T-helper 1 cell treated with Interleukin-12 subunit alpha and Interleukin-12 subunit beta and Interleukin-4 antibody, amounts not matched to agents 30 μg/mL and 1 μg/mL, for 36 hours (primary cell): ENCODE data around the gene PAXIP1.

Experiments used
- H3K27ac Mint-ChIP-seq: one replicate; pipeline ENCODE4 v1.8.0; 2021; ENCODE audit warnings: mild to moderate bottlenecking, mixed read lengths
- H3K27me3 Mint-ChIP-seq: one replicate; pipeline ENCODE4 v1.8.0; 2021; ENCODE audit warnings: low read depth, mixed read lengths
- H3K36me3 Mint-ChIP-seq: one replicate; pipeline ENCODE4 v1.8.0; 2021; ENCODE audit warnings: low read depth, mixed read lengths
- H3K4me1 Mint-ChIP-seq: one replicate; pipeline ENCODE4 v1.8.0; 2021; ENCODE audit warnings: low read depth, mixed read lengths
- H3K4me3 Mint-ChIP-seq: one replicate; pipeline ENCODE4 v1.8.0; 2021; ENCODE audit warnings: mild to moderate bottlenecking, moderate library complexity, mixed read lengths
- H3K9me3 Mint-ChIP-seq: one replicate; pipeline ENCODE4 v1.8.0; 2021; ENCODE audit warnings: mixed read lengths

The PAXIP1 gene

DNA sequence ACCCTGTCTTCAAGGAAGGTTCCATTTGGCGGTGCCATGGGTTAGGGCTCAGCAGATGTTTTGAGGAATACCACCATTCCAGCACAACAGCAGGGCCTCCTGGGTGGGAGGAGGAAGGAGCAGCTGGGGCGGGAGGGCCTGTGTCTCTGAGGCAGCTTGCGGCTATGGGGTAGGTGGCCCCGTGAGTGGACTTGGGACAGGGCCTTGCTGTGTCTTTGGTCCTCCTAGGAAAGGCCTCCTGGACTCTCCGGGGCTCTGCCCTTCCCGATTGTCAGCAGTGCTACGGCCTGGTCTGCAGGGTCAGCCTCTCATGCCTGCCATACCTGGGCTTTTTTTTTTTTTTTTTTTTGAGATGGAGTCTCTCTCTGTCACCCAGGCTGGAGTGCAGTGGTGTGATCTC lies 96.7 kb downstream of the PAXIP1 start:
- H3K4me3 Mint-ChIP-seq, result no peak overlapping the region
- no peaks in the 10 kb centered on the region for H3K9me3 Mint-ChIP-seq
- no peaks in the 10 kb centered on the region for H3K27me3 Mint-ChIP-seq
- H3K27ac Mint-ChIP-seq, result no peak overlapping the region
- H3K36me3 Mint-ChIP-seq, result no peaks in the 10 kb centered on the region
- peaks cover 3% of the 10 kb centered on the region for H3K4me1 Mint-ChIP-seq

DNA sequence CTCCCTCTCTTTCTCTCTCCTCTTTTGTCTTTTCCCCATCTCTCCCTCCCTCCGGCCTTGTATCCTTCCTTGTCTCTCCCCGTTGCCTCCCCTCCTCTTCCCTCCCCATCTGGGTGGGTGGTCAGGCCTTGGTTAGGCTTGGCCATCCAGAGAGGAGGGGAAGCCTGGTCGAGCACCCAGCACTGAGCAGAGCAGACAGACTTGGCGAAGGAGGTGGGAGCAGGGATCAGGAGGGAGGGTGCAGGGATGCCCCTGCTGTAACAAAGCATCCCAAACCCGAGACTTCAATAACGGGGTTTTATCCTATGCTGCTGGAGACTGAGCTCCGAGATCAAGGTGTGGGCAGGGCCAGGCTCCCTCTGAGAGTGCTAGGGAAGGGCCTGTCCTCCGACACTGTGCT lies 97.3 kb downstream of the PAXIP1 start:
- H3K4me3 Mint-ChIP-seq, result no peak overlapping the region
- H3K27ac Mint-ChIP-seq, result no peak overlapping the region
- no peaks in the 10 kb centered on the region for H3K9me3 Mint-ChIP-seq
- no peaks in the 10 kb centered on the region for H3K27me3 Mint-ChIP-seq
- H3K4me1 Mint-ChIP-seq, result peaks cover 3% of the 10 kb centered on the region
- H3K36me3 Mint-ChIP-seq, result no peaks in the 10 kb centered on the region

DNA sequence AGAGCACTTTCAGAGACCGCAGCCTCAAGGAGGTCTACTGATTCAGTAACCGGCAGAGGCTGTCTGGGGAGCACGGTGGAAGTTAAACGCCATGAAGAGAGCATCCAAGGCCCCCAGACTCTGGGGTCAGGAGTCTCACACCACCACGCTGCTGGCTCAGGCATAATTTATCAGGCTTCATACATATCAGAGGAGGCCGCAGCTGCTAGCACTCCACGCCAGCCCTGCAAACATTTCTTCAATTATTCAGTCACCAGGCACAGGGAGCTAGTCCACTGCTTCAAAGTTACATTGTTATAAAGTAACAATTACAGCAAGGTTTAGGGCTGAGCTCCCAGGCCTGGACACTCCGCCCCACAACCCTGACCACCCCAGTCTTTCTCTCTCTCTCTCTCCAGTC lies 97.8 kb downstream of the PAXIP1 start:
- H3K27ac Mint-ChIP-seq, result no peak overlapping the region
- no peak overlapping the region for H3K4me3 Mint-ChIP-seq
- H3K4me1 Mint-ChIP-seq, result peaks cover 3% of the 10 kb centered on the region
- no peaks in the 10 kb centered on the region for H3K36me3 Mint-ChIP-seq
- H3K27me3 Mint-ChIP-seq, result no peaks in the 10 kb centered on the region
- no peaks in the 10 kb centered on the region for H3K9me3 Mint-ChIP-seq

DNA sequence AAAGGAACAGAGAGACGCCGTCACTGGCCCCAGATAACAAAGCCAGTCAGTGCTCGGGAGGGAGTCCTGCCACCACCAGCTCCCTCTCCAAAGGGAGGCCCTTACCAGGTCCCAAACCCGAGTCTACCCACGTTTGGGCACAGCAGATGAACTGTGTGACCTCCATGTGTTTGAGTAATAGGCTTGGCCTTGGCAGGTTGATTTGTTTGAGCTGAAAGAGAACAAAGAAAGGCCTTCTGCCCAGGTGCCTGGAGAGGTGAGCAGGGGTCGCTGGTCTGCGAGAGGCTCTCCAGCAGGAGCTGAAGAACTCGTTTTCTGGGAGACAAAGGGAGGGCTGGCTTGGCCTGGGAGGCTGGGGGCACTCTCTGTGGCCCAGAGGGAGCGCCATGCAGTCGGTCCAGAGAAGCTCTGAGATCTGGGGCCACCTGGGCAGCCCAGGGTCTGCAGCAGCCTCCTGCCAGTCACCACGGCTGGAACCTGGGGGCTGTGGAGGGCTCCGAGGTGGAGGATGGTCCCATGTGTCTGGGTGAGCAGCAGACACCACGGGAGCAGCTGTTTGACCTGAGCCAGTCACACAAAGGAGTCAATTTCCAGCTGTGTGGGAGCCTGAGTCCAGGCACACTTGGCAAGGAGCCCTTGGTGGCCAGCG lies 99.7 kb downstream of the PAXIP1 start:
- Mint-ChIP-seq H3K4me1 (peaks cover 3% of the 10 kb centered on the region), H3K27ac (no peak overlapping the region), H3K9me3 (no peaks in the 10 kb centered on the region), H3K27me3 (no peaks in the 10 kb centered on the region), H3K36me3 (no peaks in the 10 kb centered on the region), H3K4me3 (no peak overlapping the region)

DNA sequence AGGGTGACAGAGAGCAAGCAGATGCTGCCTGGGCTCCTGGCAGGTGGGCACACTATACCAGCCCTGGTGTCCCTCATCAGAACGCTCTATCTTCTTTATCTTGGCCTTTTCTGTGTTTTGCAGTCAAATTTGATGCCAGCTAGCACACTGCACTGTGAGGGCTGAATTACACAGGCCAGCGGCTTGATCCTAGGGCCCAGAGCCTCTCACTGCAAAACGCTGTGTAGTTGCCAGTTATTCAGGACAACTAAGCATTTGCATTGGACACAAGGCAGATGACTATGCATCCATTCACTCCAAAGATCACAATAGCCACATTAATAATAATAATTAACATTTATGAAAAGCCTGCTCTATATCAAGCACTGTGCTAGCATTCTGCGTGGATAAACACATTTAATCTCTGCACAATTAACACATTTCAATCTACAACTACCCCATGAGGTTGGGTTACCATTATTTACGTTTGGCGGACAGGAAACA lies 100.3 kb downstream of the PAXIP1 start:
- H3K9me3 Mint-ChIP-seq, result no peaks in the 10 kb centered on the region
- H3K27ac Mint-ChIP-seq, result no peak overlapping the region
- H3K27me3 Mint-ChIP-seq, result no peaks in the 10 kb centered on the region
- H3K36me3 Mint-ChIP-seq, result no peaks in the 10 kb centered on the region
- H3K4me3 Mint-ChIP-seq, result no peak overlapping the region
- no peaks in the 10 kb centered on the region for H3K4me1 Mint-ChIP-seq

DNA sequence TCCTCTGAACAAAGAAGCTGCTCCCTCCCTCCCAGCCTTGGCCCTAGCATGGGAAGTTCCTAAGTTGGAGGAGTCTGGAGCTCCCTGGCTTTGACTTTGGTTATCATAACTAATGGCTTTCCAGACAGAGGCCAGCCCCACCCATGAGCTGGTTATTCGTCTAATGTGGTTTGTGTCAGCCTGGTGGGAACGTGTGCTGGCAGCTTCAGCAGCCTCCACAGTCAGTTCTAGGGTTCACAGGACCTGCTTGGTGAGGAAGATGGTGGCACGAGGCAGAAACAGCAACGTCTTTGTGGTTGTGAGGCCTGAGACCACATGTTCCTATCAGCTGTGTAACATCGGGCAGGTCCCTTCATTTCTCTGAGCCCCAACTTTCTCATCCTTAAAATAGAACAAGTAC lies 103.1 kb downstream of the PAXIP1 start:
- Mint-ChIP-seq H3K4me1 (no peaks in the 10 kb centered on the region), H3K36me3 (no peaks in the 10 kb centered on the region), H3K9me3 (no peaks in the 10 kb centered on the region), H3K27me3 (no peaks in the 10 kb centered on the region), H3K27ac (no peak overlapping the region), H3K4me3 (no peak overlapping the region)

DNA sequence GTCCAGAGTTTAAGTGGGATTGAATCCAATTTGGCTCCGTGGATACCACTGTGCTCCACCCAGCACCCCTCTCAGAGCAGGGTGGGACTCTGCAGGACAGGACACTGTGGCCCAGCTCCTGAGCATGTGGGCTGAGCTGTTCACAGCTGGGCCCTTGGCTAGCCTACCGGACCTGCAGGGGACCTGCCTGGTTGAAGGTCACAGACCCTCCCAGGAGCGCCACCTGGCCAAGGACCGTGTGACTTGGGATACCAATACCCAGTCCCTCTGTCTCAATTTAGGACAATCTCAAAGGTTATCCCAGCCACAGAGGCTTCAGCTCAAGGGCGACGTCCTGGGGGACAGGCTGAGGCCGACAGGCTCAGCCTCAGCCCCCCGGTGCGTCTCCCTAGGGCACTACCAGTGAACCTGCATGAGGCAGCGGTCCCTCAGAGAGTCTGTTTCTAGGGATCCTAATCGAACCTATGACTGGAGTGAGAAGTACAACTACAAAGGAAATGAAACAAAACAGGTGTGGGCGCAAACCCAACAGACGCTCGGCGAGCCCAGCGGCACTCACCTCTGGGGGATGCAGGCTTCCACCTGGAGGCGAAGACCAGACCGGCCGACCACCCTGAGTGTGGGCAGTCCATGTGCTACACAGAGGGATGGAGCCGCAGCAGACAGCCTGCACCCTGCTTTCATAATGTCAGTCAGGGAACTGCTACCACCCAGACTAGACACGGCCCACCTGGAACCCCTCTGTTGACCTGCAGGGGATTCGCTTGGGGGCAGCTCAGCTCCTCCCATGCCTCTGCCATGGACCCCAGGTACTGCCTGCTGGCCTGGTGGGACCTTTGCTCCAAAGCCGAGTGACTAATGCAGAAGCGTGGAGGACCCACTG lies 103.7 kb downstream of the PAXIP1 start:
- Mint-ChIP-seq H3K36me3 (no peaks in the 10 kb centered on the region), H3K27ac (no peak overlapping the region), H3K4me3 (no peak overlapping the region), H3K4me1 (no peaks in the 10 kb centered on the region), H3K27me3 (no peaks in the 10 kb centered on the region), H3K9me3 (no peaks in the 10 kb centered on the region)

DNA sequence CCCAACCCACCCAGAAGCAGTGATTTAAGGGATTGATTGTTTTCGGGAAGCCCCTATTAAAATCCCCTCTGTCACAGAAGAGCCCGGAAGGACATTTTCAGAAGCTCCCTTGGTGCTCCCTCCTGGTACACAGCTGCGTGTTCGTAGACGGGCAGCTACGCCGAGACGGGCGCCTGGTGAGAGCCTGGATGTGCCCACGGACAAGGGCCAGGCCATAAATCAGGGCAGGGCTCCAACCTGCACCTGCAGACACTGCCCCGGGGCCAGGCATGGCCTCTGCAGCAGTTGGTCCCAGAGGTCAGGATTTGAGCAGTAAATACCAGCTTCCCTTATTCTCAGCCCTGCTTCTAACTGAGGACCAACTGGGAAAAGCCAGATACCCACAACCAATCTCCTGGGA lies 106.8 kb downstream of the PAXIP1 start:
- no peak overlapping the region for H3K4me3 Mint-ChIP-seq
- no peak overlapping the region for H3K27ac Mint-ChIP-seq
- no peaks in the 10 kb centered on the region for H3K4me1 Mint-ChIP-seq
- H3K27me3 Mint-ChIP-seq, result no peaks in the 10 kb centered on the region
- H3K9me3 Mint-ChIP-seq, result no peaks in the 10 kb centered on the region
- no peaks in the 10 kb centered on the region for H3K36me3 Mint-ChIP-seq
